C1 segment of cervical spinal cord (tissue), 14 donors: Measurements from ENCODE around the gene SORCS2.
A peak's percentile ranks its signal among the peaks of the same experiment; 100 is the strongest.

Experiments
- DNase-seq, 14 donors: peaks; one replicate each; lab custom pipeline; 2025; lab: John Stamatoyannopoulos, UW

Gene SORCS2

DNA sequence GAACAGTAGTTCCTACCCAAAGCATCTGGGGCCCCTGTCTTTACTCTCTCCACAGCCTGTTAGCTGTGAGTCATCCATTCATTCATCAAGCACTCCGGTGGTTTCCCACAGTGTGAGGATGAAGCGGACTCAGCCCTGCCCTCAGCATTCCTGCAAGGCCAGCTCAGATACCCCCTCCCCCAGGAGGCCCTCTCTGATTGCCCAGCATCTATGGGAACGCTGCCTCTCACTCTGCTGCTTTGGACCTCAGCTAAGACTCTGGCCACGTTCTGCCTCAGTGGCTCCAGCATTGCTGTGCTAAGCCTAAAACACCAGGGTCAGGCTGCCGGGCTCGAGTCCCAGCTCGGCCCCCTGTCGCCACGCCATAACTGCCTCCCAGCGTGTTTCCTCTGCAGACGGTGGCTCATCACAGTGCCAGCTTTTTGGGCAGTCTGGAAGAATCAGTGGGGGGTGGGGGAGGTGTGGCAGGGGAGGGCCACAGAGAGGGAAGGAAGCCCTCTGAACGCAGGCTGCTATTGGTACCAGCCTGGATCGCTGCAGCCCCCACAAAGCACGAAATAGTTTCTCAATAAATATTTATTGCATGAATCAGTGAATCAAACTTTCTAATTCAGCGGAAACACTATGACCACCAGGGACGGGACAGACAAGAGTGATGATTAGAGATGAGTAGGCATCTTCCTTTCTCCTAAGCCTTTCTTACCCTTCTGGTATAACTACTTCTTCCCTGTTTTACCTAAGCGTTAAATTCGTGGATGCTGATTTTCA, 74.4 kb downstream of the SORCS2 start:
- DNase-seq, result no peak

DNA sequence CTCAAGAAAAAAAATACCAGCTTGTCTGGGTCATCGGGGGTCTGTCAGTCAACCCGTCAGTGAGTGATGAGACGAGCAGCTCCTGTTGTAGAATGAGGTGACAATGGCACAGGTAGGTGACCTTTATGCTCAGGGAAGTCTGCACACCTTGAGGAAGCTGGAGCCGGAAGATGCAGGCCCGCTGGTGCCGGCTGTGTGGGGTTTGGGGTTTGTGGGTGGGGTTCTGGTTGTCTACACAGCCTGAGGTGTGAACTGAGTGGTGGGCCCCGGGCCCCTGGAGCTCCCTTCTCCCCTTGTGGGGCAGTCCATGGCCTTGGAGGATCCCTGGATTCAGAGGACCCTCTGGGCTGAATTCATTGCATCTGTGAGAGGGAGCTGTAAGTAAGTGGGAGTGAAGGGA, 75.5 kb downstream of the SORCS2 start:
- DNase-seq, result no peak

DNA sequence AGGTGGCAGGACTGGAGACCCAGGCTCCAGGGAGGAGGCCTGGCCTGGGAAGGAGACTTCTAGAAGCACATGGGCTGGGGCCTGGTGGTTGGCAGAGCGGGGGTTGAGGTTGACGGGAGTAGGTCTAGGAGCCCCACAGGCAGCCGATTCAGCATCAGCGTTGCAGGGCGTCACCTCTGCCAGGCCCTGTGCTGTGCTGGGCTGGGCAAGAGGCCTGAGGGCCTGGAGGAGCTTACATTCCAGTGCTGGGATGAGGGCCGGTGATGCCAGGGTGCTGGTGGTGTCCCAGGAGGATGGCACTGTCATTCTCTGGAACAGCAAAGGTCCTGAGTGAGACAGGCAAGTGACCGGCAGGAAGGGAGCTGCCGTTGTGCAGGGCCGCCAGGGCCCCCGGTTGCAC, 76.6 kb downstream of the SORCS2 start:
- DNase-seq, result no peak

DNA sequence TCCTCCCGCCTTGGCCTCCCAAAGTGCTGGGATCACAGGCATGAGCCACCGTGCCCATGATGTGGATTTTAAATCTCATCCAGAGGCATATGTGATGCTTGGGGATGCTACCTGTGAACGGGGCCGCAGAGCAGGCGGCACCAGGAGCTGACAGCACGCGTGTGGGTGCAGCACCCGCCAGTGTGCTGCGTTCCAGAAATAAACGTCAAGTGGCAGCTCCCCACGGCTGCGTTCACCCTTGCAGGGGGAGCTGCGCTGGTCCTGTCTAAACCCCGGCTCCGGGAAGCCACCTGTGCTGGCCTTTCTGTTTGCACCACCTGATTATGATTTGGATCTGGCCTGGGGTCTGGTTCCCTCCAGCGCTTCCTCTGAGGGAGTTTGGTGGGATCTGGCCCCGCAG, 77.8 kb downstream of the SORCS2 start:
- no peak for DNase-seq

DNA sequence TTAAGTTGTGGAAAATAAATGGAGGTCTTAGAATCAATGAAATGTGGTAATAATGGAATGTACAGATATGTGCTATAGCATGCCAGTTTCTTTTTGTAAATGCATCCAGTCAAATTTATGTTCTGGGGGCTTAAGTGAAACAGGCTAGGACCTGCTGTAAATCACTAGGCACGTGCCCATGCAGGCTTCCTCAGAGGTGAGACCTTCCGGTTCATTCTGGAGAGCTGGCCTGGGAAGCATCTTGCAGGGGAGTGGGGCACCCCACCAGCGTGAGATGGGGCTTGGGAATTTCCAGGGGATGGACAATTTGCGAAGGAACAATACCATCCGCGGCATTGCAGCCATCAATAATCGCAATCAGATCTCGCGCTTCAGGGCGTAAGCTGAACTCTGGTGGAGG, 80.1 kb downstream of the SORCS2 start:
- DNase-seq, result no peak

DNA sequence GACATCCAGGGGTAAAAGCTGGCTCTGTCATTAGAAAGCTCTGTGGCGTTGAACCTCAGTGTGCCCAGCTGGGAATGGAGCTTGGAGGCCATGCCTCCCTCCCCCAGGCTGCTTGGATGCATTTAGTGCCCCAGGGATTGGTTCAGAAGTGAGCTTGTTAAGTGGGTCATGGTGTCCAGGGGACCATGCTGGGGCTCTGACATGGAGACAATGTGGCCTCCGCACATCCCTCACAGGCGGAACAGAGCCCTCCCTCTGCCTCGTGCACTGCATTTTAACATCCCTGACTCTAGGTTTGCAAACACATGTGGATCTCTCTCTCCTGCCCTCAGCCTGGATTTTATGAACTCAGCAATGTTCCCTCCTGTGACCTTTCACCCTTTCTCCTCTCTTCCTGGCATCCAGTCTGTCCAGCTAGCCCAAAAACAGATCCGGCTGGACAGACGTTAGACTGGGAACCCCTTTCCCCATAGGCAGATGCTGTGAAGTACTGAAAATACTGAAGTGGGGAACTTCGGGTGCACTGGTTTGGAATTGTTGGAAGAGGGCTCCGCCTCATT, 81.5 kb downstream of the SORCS2 start:
- DNase-seq, result peak in 2 of 14 donors; percentile 21 to 39

DNA sequence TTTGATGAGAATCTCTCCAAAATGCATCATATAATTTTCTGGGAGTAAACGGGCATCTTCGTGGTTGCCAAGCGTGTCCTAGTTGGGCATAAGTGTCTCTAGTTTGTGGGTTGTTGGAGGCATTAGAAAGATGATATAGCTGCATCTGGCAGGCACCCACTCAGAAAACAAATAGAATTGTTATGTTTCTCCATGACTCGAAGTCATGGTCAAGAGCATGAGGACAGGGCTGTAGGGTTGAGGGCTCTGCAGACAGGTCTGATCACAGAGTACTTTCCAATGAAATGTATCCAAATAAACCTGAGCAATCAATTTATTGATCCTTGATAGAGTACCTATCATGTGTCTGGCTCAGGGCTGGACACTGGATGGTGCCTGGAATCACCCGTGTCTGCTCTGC, 82.7 kb downstream of the SORCS2 start:
- DNase-seq, result no peak

DNA sequence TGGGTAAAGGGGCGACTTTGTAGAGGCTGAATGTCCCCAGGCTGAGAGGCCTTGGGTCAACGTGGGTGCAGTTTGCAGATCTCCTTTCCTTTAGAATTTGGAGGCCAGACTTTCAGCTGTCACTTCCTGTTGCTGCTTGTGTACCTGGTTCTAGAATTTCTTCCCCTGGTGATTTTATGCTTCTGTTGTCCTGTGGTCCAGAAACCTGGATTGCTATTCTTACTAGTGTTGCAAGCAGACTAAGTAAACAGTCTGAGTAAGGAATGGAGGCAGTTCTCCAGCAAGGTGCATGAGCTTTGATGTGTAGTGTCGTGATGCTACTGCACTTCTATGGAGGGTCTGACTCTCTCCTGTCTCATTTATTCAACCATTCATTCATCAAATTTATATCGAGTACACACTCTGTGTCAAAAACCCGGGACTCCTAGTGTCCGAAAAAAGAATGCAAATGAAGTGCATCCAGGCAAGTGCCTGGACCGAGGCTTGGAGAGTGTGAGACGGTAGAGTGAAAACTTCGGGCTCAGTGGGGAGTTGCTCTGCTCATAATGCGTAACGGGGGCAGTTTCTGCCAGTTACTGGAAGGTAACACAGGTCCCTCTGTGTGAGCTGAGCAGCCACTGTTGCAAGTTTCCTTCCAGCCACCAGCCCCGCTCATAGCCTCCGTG, 83.3 kb downstream of the SORCS2 start:
- DNase-seq, result no peak

DNA sequence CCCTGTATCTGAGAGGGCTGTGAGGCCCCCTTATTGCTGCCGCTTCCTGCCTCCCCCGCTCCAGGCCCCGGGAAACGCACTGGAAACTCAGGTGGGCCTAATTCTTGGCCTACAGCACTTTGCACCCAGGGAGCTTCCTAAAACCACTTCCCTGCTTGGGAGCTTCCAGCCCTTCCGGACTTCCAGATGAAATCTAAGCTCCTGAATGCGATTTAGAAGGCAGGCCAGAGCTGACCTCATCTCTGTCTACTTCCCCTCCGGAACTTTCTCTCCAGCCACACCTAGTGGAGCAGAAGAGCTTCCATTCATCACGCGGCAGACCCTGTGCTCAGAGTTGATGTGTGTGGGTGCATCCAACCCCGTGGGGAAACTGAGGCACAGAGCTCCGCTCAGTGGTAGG, 84.2 kb downstream of the SORCS2 start:
- no peak for DNase-seq

DNA sequence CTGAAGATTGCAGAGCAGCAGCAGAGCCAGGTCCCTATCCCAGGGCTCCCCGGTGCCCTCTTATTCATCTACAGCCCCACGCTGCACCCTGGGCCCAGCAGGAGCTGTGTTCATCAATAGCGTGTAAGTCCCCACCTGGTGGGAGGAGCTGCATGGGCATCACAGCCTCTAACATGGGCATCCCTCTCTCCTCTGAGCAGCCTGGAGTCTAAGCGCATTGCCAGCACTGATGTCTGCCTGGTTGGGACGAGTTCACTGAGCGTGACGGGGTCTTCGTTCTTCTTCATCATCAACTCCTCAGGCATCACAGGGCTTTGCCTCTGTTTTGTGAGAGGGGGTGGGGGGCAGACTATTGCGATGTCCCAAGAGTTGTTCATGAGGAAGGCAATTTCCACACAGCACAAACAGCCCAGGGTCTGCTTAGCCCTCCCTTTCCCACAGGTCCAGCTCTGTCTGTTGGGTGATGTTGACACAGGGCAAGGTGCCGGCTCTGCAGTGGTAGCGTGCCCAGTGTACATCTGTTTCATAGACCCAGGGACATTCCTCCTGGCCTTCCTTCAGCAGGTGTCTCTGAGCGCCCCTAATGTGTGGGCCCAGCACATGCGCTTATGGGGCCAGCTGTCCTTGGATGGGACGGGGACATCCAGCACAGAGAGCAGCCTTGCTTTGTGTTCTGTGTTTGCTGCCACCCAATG, 85.9 kb downstream of the SORCS2 start:
- no peak for DNase-seq

DNA sequence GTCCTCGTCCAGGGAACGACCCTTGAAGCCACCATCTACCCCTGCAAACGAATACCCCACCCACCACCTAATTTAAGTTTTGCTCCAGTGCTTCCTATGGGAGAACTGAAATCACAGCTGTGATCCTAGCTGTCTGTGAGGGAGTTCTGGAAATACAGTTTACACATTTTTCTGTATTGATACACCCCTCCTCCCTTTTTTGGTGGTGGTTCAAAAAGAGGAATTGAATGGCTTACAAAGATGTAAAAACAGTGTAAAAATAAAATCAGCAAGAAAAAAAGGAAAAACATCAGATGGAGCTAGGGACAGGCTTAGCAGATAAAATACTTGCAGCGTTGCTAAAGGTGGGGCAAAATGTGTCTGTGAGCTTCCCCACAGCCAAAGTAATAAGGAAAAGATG, 86.6 kb downstream of the SORCS2 start:
- DNase-seq, result no peak

DNA sequence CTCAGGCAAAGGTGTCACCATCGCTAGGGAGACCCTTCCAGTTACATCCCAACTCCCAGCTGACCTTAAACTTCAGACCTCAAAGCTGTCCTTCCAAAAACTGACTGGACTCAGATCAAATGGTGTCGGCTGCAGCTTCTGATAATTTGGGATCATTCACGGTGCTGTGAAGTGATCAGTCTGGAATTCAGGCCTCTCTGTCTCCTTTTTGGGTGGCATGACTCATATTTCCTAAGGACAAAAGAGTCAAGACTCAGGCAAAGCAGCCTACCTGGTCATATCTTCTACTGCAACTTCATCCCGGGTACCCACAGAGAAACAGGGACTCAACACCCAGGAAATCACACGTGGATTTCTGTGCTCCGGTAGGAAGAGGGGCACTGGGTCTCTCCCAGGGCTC, 87.6 kb downstream of the SORCS2 start:
- no peak for DNase-seq

DNA sequence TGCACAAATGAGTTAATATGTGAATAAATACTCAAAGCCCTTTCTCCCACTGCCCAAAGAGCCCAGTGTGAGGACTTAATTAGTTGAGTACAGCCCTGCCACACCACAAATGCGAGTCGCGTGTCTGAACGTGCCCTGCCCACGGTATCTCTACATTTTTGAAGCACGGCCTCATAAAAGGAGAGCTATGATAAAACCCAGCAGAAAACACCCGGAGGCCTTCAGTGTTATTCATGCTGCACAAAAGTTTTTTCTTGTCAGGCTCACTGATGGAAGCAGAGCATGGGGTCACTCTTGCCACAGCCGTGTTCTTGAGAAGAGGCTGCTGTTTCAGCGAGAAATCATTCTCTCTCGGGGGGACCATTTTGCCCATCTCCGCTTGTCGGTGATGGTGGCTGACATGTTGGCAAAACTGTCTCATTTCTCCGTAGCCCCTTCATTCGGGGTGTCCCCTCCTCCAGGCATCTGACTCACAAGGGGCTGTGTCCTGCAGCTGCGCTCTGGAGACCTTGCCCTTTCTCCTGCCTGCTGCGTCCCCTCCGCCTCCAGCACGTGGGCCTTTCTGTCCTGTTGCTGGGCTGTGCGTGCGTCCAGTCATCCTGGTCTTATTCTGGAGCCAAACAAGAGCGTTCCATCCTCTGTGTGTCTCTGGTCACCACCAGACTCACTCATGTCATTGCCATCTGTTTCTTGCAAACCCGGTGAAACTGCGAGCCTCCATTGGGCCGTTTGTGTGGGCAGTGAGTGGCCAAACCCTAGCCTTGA, 88.8 kb downstream of the SORCS2 start:
- DNase-seq, result no peak

DNA sequence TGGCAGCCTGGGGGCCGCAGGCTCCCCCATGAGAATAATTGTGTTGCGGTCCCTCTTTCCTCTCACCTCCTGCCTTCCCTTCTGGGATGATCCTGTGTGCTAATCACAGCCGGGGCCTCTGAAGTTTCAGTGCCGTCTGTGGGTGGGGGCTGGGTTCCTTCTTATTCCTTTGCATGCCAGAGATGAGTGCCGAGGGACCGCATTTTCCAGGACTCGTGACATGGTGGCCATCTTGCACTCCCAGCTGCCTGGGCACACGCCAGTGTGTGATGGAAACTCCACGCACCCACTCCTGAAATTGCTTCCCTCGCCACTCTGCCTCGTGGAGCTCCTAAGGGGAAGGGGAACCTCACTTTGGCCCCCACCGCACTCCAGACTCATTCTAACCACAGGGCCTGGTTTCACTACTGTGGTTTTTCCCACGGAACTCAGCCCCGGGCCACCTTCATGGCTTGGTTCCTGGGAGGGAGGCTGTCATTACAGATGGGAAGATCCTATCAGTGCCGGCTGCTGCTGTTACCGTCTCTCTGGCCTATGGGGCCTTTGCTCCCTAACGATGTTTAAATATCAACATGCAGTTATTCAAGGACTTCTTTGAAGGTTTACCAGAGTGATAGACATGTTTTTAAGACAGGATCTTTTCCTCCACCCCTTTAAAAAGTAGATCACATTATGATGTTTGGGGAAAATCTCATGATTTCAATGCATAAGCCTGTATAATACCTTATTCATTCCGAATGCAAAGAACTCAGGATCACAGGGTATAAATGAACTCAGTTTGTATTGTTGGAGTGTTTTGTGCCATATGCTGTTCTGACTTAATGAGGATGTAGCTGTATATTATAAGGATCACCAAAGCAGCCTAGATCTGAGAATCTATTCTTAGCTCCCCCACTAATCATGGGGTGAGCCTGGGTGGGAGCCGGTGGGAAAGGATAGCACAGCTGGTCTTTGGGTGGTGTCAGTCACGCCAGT, 89.6 kb downstream of the SORCS2 start:
- peak in 1 of 14 donors; percentile 16 for DNase-seq

DNA sequence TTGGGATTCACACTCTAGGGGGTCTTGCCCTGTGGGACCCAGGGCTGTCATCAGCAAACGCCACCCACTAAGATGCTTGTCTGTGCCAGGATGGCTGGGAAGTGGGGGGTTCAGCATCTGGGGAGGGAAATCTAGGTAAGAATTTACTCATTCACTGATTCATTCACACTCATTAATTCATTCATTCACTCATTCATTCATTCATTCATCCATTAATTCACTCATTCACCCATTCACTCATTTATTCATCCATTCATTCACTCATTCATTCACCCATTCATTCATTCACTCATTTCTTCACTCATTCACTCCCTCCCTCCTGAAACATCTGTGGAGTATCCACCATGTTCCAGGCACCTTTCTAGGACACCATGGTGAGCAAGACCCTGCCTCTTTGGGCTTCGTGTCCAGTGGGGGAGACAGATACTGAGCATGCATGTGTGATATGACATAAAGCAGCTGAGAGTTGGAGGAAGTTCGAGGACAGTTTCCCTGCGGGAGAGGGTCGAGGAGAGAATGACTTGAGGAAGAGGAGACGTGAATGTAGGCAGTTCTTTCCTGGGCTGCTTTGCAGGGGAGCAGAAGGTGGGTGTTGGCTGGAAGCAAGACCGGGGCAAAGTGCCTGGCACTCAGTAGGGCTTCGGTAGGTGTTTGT, 90.6 kb downstream of the SORCS2 start:
- DNase-seq, result no peak

DNA sequence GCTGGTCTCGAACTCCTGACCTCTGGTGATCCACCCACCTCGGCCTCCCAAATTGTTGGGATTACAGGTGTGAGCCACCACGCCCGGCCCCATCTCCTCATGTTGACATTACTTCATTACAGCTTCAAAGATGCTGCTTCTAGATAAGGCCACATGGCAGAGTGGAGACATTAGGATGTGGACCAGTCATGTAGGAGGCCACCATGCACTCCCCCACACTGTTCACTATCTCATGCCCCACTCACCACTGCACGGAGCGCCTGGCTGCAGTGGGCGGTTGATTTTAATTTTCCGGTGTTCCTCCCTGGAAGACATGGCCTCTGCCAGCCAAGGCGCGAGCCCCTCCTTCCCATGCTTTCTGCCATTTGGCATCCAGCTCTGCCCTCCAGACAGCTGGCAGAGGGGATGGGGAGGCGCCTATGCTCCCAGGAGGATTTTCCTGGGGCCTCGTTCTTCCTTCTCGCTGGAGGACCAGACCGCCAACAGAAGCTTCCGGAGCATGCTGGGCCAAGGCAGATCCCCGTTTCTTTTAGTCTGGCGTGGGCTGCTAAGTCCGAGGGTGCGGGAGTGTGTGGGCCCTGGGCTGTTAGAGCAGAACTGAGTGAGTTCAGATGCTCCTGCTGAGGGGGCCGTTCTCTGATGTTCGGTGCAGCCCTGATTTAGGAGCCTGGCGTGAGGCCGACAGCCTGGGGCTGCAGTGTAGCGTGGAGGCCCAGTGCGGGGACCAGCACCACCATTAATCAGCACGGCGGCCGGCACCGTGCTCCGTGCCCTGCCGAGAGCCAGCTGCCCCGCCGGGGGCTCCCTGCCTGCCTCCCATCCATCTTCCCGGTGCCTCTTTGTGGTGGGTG, 93.1 kb downstream of the SORCS2 start:
- DNase-seq, result peak in 8 of 14 donors; percentile 12 to 60 (median 26)

DNA sequence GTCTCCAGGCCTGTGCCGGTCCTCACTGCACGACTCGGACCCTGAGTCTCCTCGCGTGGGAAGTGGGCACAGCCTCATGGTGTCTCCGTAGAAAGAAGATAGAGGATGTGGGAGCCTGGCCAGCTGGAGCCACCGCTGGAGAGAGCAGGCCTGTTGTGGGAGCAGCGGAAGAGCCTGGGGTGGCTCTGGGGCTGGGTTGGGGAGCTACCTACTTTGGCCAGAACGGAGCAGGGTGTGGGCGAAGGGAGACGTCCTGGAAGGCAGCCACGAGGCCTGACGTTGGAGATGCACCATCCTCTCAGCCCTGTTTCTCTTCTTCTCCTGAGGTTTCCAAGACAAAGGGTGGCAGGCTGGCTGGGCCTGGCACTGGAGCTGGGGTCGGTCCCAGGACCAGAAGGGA, 93.8 kb downstream of the SORCS2 start:
- DNase-seq, result no peak

DNA sequence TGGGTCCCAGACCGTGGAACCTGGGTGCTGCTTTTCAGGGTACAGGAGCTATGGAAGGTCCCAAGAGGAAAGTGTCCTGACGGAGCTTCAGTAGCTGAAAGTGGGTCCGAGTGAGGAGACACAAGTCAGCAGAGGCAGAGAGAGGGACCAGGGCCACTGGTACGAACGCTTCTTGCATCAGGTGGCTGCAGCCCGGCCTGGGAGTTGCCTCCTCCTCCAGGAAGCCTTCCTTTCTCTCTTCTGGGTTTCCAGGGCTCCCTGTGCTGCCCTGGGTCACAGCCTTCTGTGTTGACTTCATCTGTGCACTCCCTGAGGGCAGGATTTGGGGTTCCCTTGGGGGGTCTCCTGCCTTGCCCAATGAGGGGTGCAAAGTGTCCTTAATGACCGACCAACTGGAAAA, 94.5 kb downstream of the SORCS2 start:
- DNase-seq, result no peak
